ENCODE measurements around the gene PYCARD. TPM values are rescaled to one million over a fixed set of nuclear protein-coding genes. Genes with fewer than 3 reads are reported as not detected.
A peak's percentile ranks its signal among the peaks of the same experiment; 100 is the strongest.

Gene PYCARD
- total and polyA plus RNA-seq, 9 of the 15 experiments (the other 6 are each of a cell fraction or from before 2014, with no cell fraction given) = 1.3 to 28.4 (median 6.0) TPM

DNA sequence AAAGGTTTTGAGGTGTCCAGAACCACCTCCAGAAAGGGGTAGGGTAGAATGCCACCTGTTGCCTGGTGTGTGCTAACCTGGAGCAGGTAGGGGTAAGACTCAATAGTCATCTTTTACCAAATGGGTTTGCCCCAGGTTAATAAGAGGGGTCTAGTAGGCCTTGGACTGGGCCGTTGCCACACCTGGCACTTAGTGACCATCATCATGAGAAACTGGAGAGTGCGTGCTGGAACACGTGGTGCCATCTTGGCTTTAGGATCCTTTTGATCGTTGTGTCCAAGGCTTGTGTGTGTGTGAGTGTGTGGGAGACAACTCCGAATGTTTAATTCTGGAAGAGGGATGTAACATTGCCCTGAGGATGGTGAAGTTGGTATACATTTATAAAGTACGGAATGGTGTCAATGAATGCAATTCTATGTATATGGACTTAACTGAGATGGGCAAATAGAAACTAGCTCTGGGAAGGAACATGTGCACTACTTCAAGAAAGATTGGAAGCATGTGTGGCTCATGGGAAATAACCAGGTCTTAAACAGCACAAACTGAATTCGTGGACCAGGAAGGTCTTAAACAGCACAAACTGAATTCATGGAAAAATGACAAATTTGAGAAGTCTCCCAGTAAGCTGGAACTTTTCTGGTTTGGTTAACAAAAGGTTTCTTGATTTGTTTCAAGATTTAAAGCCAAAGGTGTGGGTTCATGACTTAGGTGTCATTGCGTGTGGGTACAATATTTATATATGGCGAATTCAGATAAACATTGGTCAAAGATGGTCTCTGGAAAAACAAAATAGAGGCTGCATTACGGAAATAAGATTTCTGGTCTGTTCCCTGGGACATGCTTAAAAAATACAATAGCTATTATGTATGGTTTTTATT is 15.4 kb downstream of the PYCARD start (continued):
- TF ChIP-seq ZMIZ1 (IDR thresholded peaks at IDR 0.05; ENCODE audit: low read depth in 2 of 2, low read length in 2 of 2) (no peak), BCL6 (CRISPR knock-in tag; IDR thresholded peaks at IDR 0.05) (no peak), SNIP1 (IDR thresholded peaks at IDR 0.05; ENCODE audit: low read depth) (no peak), LEF1 (IDR thresholded peaks at IDR 0.05) (no peak), PHF20 (IDR thresholded peaks at IDR 0.05; ENCODE audit: partially characterized antibody) (no peak), CAMTA2 (CRISPR knock-in tag; conservative IDR thresholded peaks at IDR 0.05) (no peak), SNRNP70 (optimal IDR thresholded peaks at IDR 0.05; ENCODE audit: low read depth, low read length) (no peak), ZNF449 (CRISPR knock-in tag; IDR thresholded peaks at IDR 0.05) (no peak), CTCF (IDR thresholded peaks at IDR 0.05 in 2 of 3, conservative IDR thresholded peaks at IDR 0.05 in 1 of 3; ENCODE audit: insufficient read depth in 2 of 3, low read depth in 1 of 3, low read length in 3 of 3) (no peak), MTF1 (CRISPR knock-in tag; IDR thresholded peaks at IDR 0.05; ENCODE audit: borderline replicate concordance) (no peak), ETV6 (IDR thresholded peaks at IDR 0.05; ENCODE audit: borderline replicate concordance in 1 of 2, low read depth in 2 of 2, low read length in 1 of 2) (no peak), ETV6 (CRISPR knock-in tag; IDR thresholded peaks at IDR 0.05; ENCODE audit: borderline replicate concordance) (0 out of 2 replicates have a peak, but pooled peaks have one; percentile 34), ZSCAN32 (CRISPR knock-in tag; IDR thresholded peaks at IDR 0.05) (no peak), ARNT (IDR thresholded peaks at IDR 0.05) (no peak), ZSCAN29 (IDR thresholded peaks at IDR 0.05) (no peak), SPI1 (IDR thresholded peaks at IDR 0.05; ENCODE audit: borderline replicate concordance, low read depth, low read length) (no peak)
- TF ChIP-seq, protein P1, sequence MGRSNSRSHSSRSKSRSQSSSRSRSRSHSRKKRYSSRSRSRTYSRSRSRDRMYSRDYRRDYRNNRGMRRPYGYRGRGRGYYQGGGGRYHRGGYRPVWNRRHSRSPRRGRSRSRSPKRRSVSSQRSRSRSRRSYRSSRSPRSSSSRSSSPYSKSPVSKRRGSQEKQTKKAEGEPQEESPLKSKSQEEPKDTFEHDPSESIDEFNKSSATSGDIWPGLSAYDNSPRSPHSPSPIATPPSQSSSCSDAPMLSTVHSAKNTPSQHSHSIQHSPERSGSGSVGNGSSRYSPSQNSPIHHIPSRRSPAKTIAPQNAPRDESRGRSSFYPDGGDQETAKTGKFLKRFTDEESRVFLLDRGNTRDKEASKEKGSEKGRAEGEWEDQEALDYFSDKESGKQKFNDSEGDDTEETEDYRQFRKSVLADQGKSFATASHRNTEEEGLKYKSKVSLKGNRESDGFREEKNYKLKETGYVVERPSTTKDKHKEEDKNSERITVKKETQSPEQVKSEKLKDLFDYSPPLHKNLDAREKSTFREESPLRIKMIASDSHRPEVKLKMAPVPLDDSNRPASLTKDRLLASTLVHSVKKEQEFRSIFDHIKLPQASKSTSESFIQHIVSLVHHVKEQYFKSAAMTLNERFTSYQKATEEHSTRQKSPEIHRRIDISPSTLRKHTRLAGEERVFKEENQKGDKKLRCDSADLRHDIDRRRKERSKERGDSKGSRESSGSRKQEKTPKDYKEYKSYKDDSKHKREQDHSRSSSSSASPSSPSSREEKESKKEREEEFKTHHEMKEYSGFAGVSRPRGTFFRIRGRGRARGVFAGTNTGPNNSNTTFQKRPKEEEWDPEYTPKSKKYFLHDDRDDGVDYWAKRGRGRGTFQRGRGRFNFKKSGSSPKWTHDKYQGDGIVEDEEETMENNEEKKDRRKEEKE (IDR thresholded peaks at IDR 0.05; ENCODE audit: borderline replicate concordance in 1 of 2, control insufficient read depth in 1 of 2, low read depth in 2 of 2, low read length in 1 of 2) = peak in 1 of 2 experiments; percentile 68; a peak in 1 of 4 replicates

Measured in K562 (cell line).